Measurements from ENCODE around the gene KLHDC2.

GRCh38 chr14:49745191-49745590, 22.8 kb upstream of the KLHDC2 start:
- no peak for TF ChIP-seq CTCF (IDR thresholded peaks at IDR 0.05; ENCODE audit: low read depth, low read length)
- TF ChIP-seq POLR2A (IDR thresholded peaks at IDR 0.05; ENCODE audit: extremely low read depth, insufficient read length) = no peak
- no peak for TF ChIP-seq MAX (IDR thresholded peaks at IDR 0.05; ENCODE audit: low read depth, low read length)

All from NB4 (cell line).